GM23248 (cell line): Measurements from ENCODE around the gene PAPPA2. TPM values are rescaled to one million over a fixed set of nuclear protein-coding genes. Genes with fewer than 3 reads are reported as not detected.

Experiments used
- DNase-seq: peaks from one replicate; pipeline ENCODE4 v3.0.0-alpha.2; 2015
- H2AFZ ChIP-seq: fragments of 200-600 bp; sonication (generic); 2 replicates; pipeline ENCODE4 v1.6.1; 2016; ENCODE audit warnings: antibody characterized with exemption
- H3F3A ChIP-seq: fragments of 200-600 bp; sonication (generic); 2 replicates; pipeline ENCODE4 v1.6.1; 2016; ENCODE audit warnings: mild to moderate bottlenecking, antibody characterized with exemption, mixed run types; ENCODE audit not compliant: insufficient read depth
- H3K27ac ChIP-seq: fragments of 200-600 bp; sonication (generic); 2 replicates; pipeline ENCODE4 v1.5.1; 2016; ENCODE audit warnings: mild to moderate bottlenecking
- H3K27me3 ChIP-seq: fragments of 200-600 bp; sonication (generic); replicated peaks from 2 replicates; pipeline ENCODE4 v1.6.1; 2016; ENCODE audit warnings: mild to moderate bottlenecking; ENCODE audit not compliant: insufficient read depth
- H3K36me3 ChIP-seq: fragments of 200-600 bp; sonication (generic); 2 replicates; pipeline ENCODE4 v1.6.1; 2016; ENCODE audit warnings: low read depth, mild to moderate bottlenecking
- H3K4me1 ChIP-seq: fragments of 200-600 bp; sonication (generic); 2 replicates; pipeline ENCODE4 v1.6.1; 2016; ENCODE audit warnings: mild to moderate bottlenecking; ENCODE audit not compliant: insufficient read depth
- H3K4me2 ChIP-seq: fragments of 200-600 bp; sonication (generic); one replicate; pipeline ENCODE4 v1.6.1; 2016; ENCODE audit warnings: mild to moderate bottlenecking; ENCODE audit not compliant: unreplicated experiment
- H3K4me3 ChIP-seq: fragments of 200-600 bp; sonication (generic); 2 replicates; pipeline ENCODE4 v1.5.1; 2016; ENCODE audit warnings: mild to moderate bottlenecking
- H3K79me2 ChIP-seq: fragments of 200-600 bp; sonication (generic); 2 replicates; pipeline ENCODE4 v1.6.1; 2016; ENCODE audit warnings: mild to moderate bottlenecking; ENCODE audit not compliant: insufficient read depth
- H3K9ac ChIP-seq: fragments of 200-600 bp; sonication (generic); 2 replicates; pipeline ENCODE4 v1.6.1; 2016; ENCODE audit warnings: mild to moderate bottlenecking
- H3K9me2 ChIP-seq: fragments of 200-600 bp; sonication (generic); 2 replicates; pipeline ENCODE4 v1.6.1; 2016; ENCODE audit warnings: mixed run types, mild to moderate bottlenecking, moderate library complexity; ENCODE audit not compliant: insufficient read depth
- H3K9me3 ChIP-seq: fragments of 200-600 bp; sonication (generic); one replicate; pipeline ENCODE4 v1.6.1; 2017; ENCODE audit warnings: low read depth
- H4K20me1 ChIP-seq: fragments of 200-600 bp; sonication (generic); 2 replicates; pipeline ENCODE4 v1.6.0; 2016; ENCODE audit not compliant: insufficient read depth
- EZH2 ChIP-seq: fragments of 200-600 bp; sonication (generic); IDR thresholded peaks from 2 replicates; pipeline ENCODE4 v1.6.1; 2018; ENCODE audit warnings: antibody characterized with exemption, mild to moderate bottlenecking; ENCODE audit not compliant: insufficient read depth, poor library complexity, severe bottlenecking
- EZH2phosphoT487 ChIP-seq: fragments of 200-600 bp; sonication (generic); IDR thresholded peaks from 2 replicates; pipeline ENCODE4 v1.6.1; 2018; ENCODE audit warnings: antibody characterized with exemption, moderate library complexity, mild to moderate bottlenecking, low read depth; ENCODE audit not compliant: insufficient read depth
- WGBS, 2 experiments: methylation state at CpG; one replicate each; pipeline ENCODE4 v1.1.6; 2015 to 2017; ENCODE audit warnings: low lambda C conversion rate in 2 of 2, low coverage in 1 of 2; ENCODE audit errors: missing lambda C conversion rate in 2 of 2; 5-methylcytosine and 5-hydroxymethylcytosine counted together
- in situ Hi-C: fragments of 300-500 bp; cut with MboI; formaldehyde crosslinking; loops from 2 replicates; pipeline ENCODE4 v1.15.0; 2020
- polyA plus RNA-seq: library from polyadenylated mRNA; unstranded; fragments of >200 nt; fragmentation: Nextera tagmentation; extraction: Ambion mirVana; gene quantifications from 2 replicates; pipeline ENCODE4 v1.2.1, GENCODE V29; 2016
- total RNA-seq: library from RNA; depleted of rRNA; stranded (reverse); fragments of >200 nt; shearing (Covaris generic); gene quantifications from 2 replicates; pipeline ENCODE4 v1.2.3, GENCODE V29; 2014

Gene PAPPA2
- total and polyA plus RNA-seq, 2 experiments from 2014 or later, result 3.9 to 8.1 TPM

- H3F3A ChIP-seq, result no peaks in the 10 kb centered on the region
- H3K9me3 ChIP-seq, result no peaks in the 10 kb centered on the region
- in situ Hi-C loops, result loop anchor here (25.0 kb wide), 1 partner anchor 1402 kb away; no protein-coding TSS in a partner anchor
- no peak overlapping the region for H3K9ac ChIP-seq
- H4K20me1 ChIP-seq, result no peaks in the 10 kb centered on the region
- no peak overlapping the region for H3K4me2 ChIP-seq
- no peaks in the 10 kb centered on the region for H3K9me2 ChIP-seq
- peak; percentile 61 for DNase-seq
- TF ChIP-seq EZH2phosphoT487 (no peak), EZH2 (no peak)
- H3K79me2 ChIP-seq, result no peaks in the 10 kb centered on the region
- no peak overlapping the region for H3K27ac ChIP-seq
- 7 to 17% methylated on average over 2 of the region's 2 CpGs for WGBS, 2 experiments
- 0 out of 2 replicates have a peak, but pooled peaks cover 4% of the 10 kb centered on the region for H3K4me1 ChIP-seq
- H3K4me3 ChIP-seq, result no peak overlapping the region
- no peaks in the 10 kb centered on the region for H3K27me3 ChIP-seq
- no peaks in the 10 kb centered on the region for H3K36me3 ChIP-seq
- H2AFZ ChIP-seq, result no peak overlapping the region
Observed at GRCh38 chr1:176885751-176886150, 422.8 kb downstream of the PAPPA2 start.

- Histone ChIP-seq H3K79me2 (no peaks in the 10 kb centered on the region), H3K9ac (no peak overlapping the region), H3K9me3 (no peaks in the 10 kb centered on the region), H3K27me3 (peaks cover 16% of the 10 kb centered on the region), H4K20me1 (no peaks in the 10 kb centered on the region), H2AFZ (no peak overlapping the region), H3K4me2 (no peak overlapping the region), H3F3A (no peaks in the 10 kb centered on the region), H3K9me2 (no peaks in the 10 kb centered on the region), H3K4me3 (no peak overlapping the region), H3K27ac (no peak overlapping the region), H3K36me3 (no peaks in the 10 kb centered on the region), H3K4me1 (0 out of 2 replicates have a peak, but pooled peaks cover 4% of the 10 kb centered on the region)
- in situ Hi-C loops, result loop anchor here (25.0 kb wide), 1 partner anchor 1399 kb away; no protein-coding TSS in a partner anchor
- TF ChIP-seq EZH2 (no peak), EZH2phosphoT487 (no peak)
- whole genome bisulfite sequencing, 2 experiments, result 43 to 62% methylated on average over 3 of the region's 3 CpGs
- no peak for DNase-seq
Observed at GRCh38 chr1:176888471-176889032, 425.6 kb downstream of the PAPPA2 start.

GRCh38 chr1:176893625-176894352 lies 430.8 kb downstream of the PAPPA2 start:
- no peaks in the 10 kb centered on the region for H4K20me1 ChIP-seq
- H2AFZ ChIP-seq, result no peak overlapping the region
- no peak for DNase-seq
- H3K36me3 ChIP-seq, result no peaks in the 10 kb centered on the region
- H3K4me2 ChIP-seq, result no peak overlapping the region
- H3F3A ChIP-seq, result no peaks in the 10 kb centered on the region
- H3K9me2 ChIP-seq, result no peaks in the 10 kb centered on the region
- H3K4me1 ChIP-seq, result peaks cover 5% of the 10 kb centered on the region; the same call in 1 of the 2 replicates
- WGBS, 2 experiments, result 38 to 43% methylated on average over 7 of the region's 7 CpGs
- H3K4me3 ChIP-seq, result no peak overlapping the region
- H3K79me2 ChIP-seq, result no peaks in the 10 kb centered on the region
- no peak overlapping the region for H3K27ac ChIP-seq
- no peak overlapping the region for H3K9ac ChIP-seq
- in situ Hi-C loops, result loop anchor here (10.0 to 25.0 kb wide), 2 partner anchors 1051 to 1394 kb away; no protein-coding TSS in a partner anchor
- H3K9me3 ChIP-seq, result no peaks in the 10 kb centered on the region
- peaks cover 29% of the 10 kb centered on the region for H3K27me3 ChIP-seq
- TF ChIP-seq EZH2 (no peak), EZH2phosphoT487 (no peak)

- Histone ChIP-seq H3K4me2 (no peak overlapping the region), H3K9ac (no peak overlapping the region), H2AFZ (no peak overlapping the region), H4K20me1 (no peaks in the 10 kb centered on the region), H3K27me3 (peaks cover 34% of the 10 kb centered on the region), H3K79me2 (no peaks in the 10 kb centered on the region), H3K4me3 (no peak overlapping the region), H3K9me3 (no peaks in the 10 kb centered on the region), H3F3A (no peaks in the 10 kb centered on the region), H3K9me2 (no peaks in the 10 kb centered on the region), H3K27ac (no peak overlapping the region), H3K36me3 (no peaks in the 10 kb centered on the region), H3K4me1 (peaks cover 5% of the 10 kb centered on the region; the same call in 1 of the 2 replicates)
- TF ChIP-seq EZH2 (no peak), EZH2phosphoT487 (no peak)
- WGBS, 2 experiments, result 68 to 71% methylated on average over 7 to 8 of the region's 8 CpGs
- in situ Hi-C loops, result loop anchor here (10.0 to 25.0 kb wide), 2 partner anchors 1050 to 1393 kb away; no protein-coding TSS in a partner anchor
- no peak for DNase-seq
Observed at GRCh38 chr1:176894450-176894849, 431.5 kb downstream of the PAPPA2 start.
